Upper lobe of right lung (tissue), 1 donor: Measurements from ENCODE around the gene FRMD4A. TPM values are rescaled to one million over a fixed set of nuclear protein-coding genes. Genes with fewer than 3 reads are reported as not detected.

Source experiments
- ATAC-seq: fragments of 200-7000 bp; cut with Tn5 transposase; one replicate; pipeline ENCODE4 v1.9.1; 2020; ENCODE audit warnings: mild to moderate bottlenecking, moderate library complexity
- DNase-seq: peaks from one replicate; pipeline ENCODE4 v3.0.0-alpha.2; 2020
- H3K27ac ChIP-seq: fragments of 200-600 bp; one replicate; pipeline ENCODE4 v1.8.0; 2022
- H3K27me3 ChIP-seq: fragments of 200-600 bp; one replicate; pipeline ENCODE4 v1.8.0; 2022; ENCODE audit warnings: mild to moderate bottlenecking
- H3K36me3 ChIP-seq: fragments of 200-600 bp; one replicate; pipeline ENCODE4 v1.8.0; 2022
- H3K4me1 ChIP-seq: fragments of 200-600 bp; one replicate; pipeline ENCODE4 v1.8.0; 2022
- H3K4me3 ChIP-seq: fragments of 200-600 bp; one replicate; pipeline ENCODE4 v1.8.0; 2022; ENCODE audit warnings: mild to moderate bottlenecking
- H3K9me3 ChIP-seq: fragments of 200-600 bp; one replicate; pipeline ENCODE4 v1.8.0; 2022
- intact Hi-C: fragments of 100-400 bp; cut with DNase I; formaldehyde crosslinking; loops from one replicate; pipeline ENCODE4 v1.11.0; 2022
- total RNA-seq: library from RNA; stranded (reverse); fragmentation: NEBNext Ultra II Directional; extraction: Animal tissue kit (Norgen Biotek cat#: 25700); gene quantifications from one replicate; pipeline ENCODE4 v1.2.1, GENCODE V29; 2021
- TF ChIP-seq, protein P1 (sequence below): fragments of 200-600 bp; IDR thresholded peaks from one replicate; pipeline ENCODE4 v1.8.0; 2022; ENCODE audit warnings: antibody characterized with exemption
- donor health status: DM: no; HTN: yes; CAD: no; lungs with severe emphysema.

The FRMD4A gene
- total RNA-seq, 1 donor from 2014 or later, result 38.3 TPM

DNA sequence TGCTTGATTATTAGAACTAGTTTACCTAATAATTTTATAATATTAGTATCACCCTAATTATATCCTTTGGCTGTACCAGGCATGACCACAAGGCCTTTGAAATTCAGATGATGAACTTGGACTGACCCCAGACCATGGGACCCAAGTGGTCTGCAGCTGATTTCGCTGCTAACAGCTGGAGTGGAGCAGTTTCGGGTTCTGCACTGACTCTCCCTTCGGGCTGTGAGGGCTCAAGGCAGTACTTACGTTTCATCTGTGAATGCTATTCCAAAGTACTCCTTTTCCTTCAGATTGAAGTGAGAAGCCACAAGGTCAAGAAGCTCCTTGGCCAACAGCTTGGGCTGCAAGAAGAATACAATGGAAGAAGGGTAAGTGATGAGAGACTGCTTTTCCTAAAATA is 520.2 kb downstream of the FRMD4A start:
- Histone ChIP-seq H3K4me3 (no peak overlapping the region), H3K9me3 (no peaks in the 10 kb centered on the region), H3K27ac (no peak overlapping the region), H3K27me3 (no peaks in the 10 kb centered on the region), H3K36me3 (no peaks in the 10 kb centered on the region), H3K4me1 (peaks cover 3% of the 10 kb centered on the region)
- intact Hi-C loops, result no loop called here
- TF ChIP-seq, protein P1, sequence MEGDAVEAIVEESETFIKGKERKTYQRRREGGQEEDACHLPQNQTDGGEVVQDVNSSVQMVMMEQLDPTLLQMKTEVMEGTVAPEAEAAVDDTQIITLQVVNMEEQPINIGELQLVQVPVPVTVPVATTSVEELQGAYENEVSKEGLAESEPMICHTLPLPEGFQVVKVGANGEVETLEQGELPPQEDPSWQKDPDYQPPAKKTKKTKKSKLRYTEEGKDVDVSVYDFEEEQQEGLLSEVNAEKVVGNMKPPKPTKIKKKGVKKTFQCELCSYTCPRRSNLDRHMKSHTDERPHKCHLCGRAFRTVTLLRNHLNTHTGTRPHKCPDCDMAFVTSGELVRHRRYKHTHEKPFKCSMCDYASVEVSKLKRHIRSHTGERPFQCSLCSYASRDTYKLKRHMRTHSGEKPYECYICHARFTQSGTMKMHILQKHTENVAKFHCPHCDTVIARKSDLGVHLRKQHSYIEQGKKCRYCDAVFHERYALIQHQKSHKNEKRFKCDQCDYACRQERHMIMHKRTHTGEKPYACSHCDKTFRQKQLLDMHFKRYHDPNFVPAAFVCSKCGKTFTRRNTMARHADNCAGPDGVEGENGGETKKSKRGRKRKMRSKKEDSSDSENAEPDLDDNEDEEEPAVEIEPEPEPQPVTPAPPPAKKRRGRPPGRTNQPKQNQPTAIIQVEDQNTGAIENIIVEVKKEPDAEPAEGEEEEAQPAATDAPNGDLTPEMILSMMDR, result no peak
- ATAC-seq, result no peak
- no peak for DNase-seq

DNA sequence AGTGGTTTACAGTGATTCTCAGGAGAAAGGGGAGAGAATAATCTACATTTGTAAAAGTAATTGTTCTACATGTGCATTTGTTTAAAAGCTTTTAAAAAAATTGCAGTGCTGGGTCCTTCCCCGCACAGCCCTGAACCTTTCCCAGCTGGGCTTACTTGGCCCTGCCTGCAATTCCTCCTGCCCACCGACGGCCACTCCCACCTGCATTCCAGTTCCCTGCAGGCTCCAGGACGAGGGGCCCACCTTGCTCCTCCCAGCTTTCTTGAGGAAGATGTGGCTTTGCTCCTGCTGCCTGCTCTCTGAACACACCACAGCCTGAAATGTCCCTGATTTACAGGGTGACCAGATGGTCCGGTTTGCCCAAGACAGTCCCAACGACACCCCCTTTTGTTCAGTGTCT is 521.3 kb downstream of the FRMD4A start:
- H3K4me3 ChIP-seq, result no peak overlapping the region
- H3K9me3 ChIP-seq, result no peaks in the 10 kb centered on the region
- ATAC-seq (no peak), DNase-seq (no peak)
- H3K27ac ChIP-seq, result no peak overlapping the region
- no peaks in the 10 kb centered on the region for H3K27me3 ChIP-seq
- intact Hi-C loops, result no loop called here
- peaks cover 3% of the 10 kb centered on the region for H3K4me1 ChIP-seq
- no peaks in the 10 kb centered on the region for H3K36me3 ChIP-seq
- TF ChIP-seq, protein P1, result no peak

DNA sequence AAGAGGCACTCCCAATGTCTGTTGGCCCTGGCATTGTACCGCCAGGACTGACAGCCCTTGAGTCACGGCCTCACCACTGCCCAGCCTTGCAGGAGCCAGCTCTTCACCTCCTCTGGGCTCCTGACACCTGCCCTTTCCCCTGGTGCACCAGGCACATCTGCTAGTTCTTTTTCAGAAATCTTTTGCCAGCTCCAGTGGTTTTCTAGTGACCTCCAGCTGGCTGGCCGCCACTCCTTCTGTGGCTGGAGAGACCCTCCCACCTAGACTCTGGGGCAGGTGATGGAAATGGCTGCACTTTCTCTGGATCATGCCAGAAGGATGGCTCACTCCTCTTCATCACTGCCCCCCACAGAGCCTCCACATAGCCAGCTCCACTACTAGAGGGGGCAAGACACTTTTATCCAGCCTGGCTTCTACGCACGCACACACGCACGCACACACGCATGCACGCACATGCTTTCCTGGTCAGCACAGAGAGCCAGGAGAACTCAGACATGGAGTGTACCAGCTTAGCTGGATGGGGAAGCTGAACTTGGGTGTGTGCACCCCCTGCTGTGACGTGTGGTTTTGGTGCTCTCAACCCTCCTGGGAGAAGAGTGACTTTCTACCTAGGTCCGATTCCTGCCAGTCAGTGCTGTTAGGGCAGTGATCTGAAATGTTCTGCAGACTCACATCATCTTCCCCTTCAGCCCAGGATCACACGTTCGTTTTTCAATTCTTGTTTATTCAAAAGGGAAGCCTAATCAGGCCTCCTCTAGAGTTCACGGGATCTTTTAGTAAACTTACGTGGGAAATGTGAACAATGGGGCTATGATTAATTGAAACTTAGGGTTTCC is 522.0 kb downstream of the FRMD4A start:
- intact Hi-C loops, result no loop called here
- Histone ChIP-seq H3K4me1 (peaks cover 8% of the 10 kb centered on the region), H3K27me3 (no peaks in the 10 kb centered on the region), H3K27ac (no peak overlapping the region), H3K36me3 (no peaks in the 10 kb centered on the region), H3K4me3 (no peak overlapping the region), H3K9me3 (no peaks in the 10 kb centered on the region)
- ATAC-seq (no peak), DNase-seq (no peak)
- TF ChIP-seq, protein P1, result no peak

DNA sequence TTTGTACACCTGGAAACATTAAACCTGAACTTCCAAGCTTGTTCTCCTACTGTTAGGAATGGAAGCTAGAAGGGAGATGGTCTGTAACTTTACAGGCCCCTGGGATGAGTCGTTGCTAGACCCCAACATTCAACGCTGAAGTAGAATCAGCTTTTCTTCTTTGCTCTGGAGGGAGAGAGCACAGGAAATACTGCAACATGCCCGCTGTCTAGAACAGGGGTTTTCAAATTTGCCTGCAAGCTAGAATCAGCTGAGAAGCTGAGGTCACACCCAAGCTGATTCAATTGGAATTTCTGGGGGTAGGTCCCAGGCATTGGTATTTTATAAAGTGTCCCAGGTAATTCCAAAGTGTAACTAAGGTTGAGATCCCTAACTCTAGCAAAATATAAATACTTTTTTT is 524.3 kb downstream of the FRMD4A start:
- Histone ChIP-seq H3K9me3 (no peaks in the 10 kb centered on the region), H3K27me3 (no peaks in the 10 kb centered on the region), H3K36me3 (no peaks in the 10 kb centered on the region), H3K4me1 (peaks cover 12% of the 10 kb centered on the region), H3K27ac (no peak overlapping the region), H3K4me3 (no peak overlapping the region)
- intact Hi-C loops, result no loop called here
- ATAC-seq (no peak), DNase-seq (no peak)
- TF ChIP-seq, protein P1, result no peak

DNA sequence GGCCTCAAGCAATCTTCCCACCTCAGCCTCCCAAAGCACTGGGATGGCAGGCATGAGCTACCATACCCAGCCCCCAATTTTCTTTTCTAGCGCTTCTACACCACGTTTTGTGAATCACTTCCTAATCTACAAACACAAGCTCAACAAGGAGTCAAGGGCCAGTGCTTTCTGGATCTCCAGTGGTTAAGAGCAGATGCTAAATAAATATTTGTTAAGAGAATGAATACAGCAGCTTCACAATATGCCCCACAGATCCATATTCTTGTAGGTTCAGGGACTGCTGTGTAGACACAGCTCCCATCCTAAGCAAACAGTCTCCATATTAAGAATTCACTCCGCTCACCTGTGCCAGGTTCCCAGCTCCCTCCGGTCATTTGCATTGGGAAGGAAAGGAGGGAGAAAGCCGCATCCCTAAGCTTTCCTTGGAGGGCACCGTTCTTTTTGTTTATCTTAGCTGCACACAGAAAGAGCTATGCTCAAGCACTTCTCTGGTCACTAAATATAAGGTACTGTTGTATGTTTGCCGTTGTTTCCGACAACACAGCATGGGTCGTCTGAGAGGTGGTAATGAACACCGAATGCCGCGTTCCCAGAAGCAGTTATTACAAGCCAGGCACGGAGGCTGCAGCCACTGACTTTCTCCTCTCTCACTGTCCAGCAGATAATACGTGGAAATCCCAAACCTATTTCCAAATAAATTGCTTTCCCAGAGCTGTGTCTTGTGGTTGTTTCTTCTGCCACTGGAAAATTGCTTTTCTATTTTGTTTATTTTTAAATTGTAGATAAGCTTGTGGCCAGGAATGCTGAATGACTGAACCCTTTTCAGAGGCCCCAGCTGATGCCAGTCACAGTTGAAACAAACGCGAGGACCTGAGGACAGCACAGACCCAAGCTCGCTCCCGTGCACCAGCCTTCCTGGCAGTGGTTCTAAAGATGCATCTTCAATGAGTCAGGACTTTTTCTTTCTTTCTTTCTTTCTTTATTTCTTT is 526.9 kb downstream of the FRMD4A start:
- no peak overlapping the region for H3K4me3 ChIP-seq
- intact Hi-C loops, result no loop called here
- no peaks in the 10 kb centered on the region for H3K9me3 ChIP-seq
- no peak for ATAC-seq
- no peak overlapping the region for H3K27ac ChIP-seq
- H3K36me3 ChIP-seq, result no peaks in the 10 kb centered on the region
- no peaks in the 10 kb centered on the region for H3K27me3 ChIP-seq
- peaks cover 9% of the 10 kb centered on the region for H3K4me1 ChIP-seq
- TF ChIP-seq, protein P1, result no peak
- no peak for DNase-seq
